ENCODE data around the gene PAX8.

Gene PAX8

GRCh38 chr2:113201496-113202304, 77.0 kb downstream of the PAX8 start:
- no peak for DNase-seq

- no peak for DNase-seq
Measured at GRCh38 chr2:113200736-113201490, 77.8 kb downstream of the PAX8 start.

GRCh38 chr2:113200236-113200635, 78.5 kb downstream of the PAX8 start:
- DNase-seq: no peak

GRCh38 chr2:113198790-113199612, 79.7 kb downstream of the PAX8 start:
- peak; percentile 88 for DNase-seq

GRCh38 chr2:113198048-113198789, 80.5 kb downstream of the PAX8 start:
- no peak for DNase-seq

- DNase-seq: no peak
Measured at GRCh38 chr2:113197347-113198047, 81.2 kb downstream of the PAX8 start.

GRCh38 chr2:113196839-113197238, 81.9 kb downstream of the PAX8 start:
- no peak for DNase-seq

GRCh38 chr2:113195923-113196501, 82.7 kb downstream of the PAX8 start:
- no peak for DNase-seq

- no peak for DNase-seq
Measured at GRCh38 chr2:113192459-113193100, 86.1 kb downstream of the PAX8 start.

- no peak for DNase-seq
Measured at GRCh38 chr2:113190871-113191270, 87.8 kb downstream of the PAX8 start.

GRCh38 chr2:113187771-113188170, 91.0 kb downstream of the PAX8 start:
- DNase-seq: no peak

- no peak for DNase-seq
Measured at GRCh38 chr2:113186433-113186796, 92.3 kb downstream of the PAX8 start.

- DNase-seq: no peak
Measured at GRCh38 chr2:113185664-113186432, 92.9 kb downstream of the PAX8 start.

GRCh38 chr2:113184531-113185230, 94.0 kb downstream of the PAX8 start:
- no peak for DNase-seq

- DNase-seq: no peak
Measured at GRCh38 chr2:113183703-113184102, 95.0 kb downstream of the PAX8 start.

GRCh38 chr2:113183264-113183663, 95.5 kb downstream of the PAX8 start:
- DNase-seq: no peak

- no peak for DNase-seq
Measured at GRCh38 chr2:113182471-113183260, 96.1 kb downstream of the PAX8 start.

GRCh38 chr2:113181258-113182051, 97.3 kb downstream of the PAX8 start:
- DNase-seq: no peak
